ENCODE results near the gene GOSR2. TPM values are rescaled to one million over a fixed set of nuclear protein-coding genes. Genes with fewer than 3 reads are reported as not detected.

The GOSR2 gene
- polyA plus RNA-seq, 1 donor (not counting 4 experiments of a cell fraction or from before 2014, with no cell fraction given): 48.6 TPM

DNA sequence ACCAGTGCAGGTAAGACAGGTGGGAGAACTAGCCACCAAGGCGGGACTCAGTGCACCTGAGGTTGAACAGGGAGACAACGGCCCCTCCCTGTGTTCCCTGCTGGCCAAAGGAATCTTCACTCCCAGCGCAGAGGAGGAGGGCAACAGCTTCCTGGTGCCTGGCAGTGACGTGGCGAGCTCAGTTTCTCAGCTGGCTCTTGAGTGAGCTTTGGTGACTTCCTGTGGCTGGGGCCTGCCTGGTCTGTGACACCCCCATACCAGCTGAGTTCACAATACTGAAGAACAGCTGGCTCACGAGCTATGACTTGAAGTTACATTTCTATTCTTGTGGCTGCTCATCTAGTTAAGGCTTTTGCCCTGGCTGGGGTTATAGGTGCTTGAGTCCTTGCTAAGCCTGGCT, 45.5 kb upstream of the GOSR2 start:
- TF ChIP-seq CTCF (optimal IDR thresholded peaks at IDR 0.05 in 1 of 3, IDR thresholded peaks at IDR 0.05 in 1 of 3, conservative IDR thresholded peaks at IDR 0.05 in 1 of 3; ENCODE audit: extremely low read depth in 1 of 3, insufficient read depth in 2 of 3, low read length in 3 of 3) (no peak), EZH2 (IDR thresholded peaks at IDR 0.05; ENCODE audit: low read length) (no peak)
- DNase-seq (ENCODE audit: low read depth, low spot score) (no peak), FAIRE-seq (no peak)
- no peaks in the 10 kb centered on the region for H4K20me1 ChIP-seq (ENCODE audit: control insufficient read depth, extremely low read depth, insufficient read depth, low read length)
- dilution Hi-C loops (cut with MboI; ENCODE audit: extremely low pct_ligation_motif_present, low sequenced_read_pairs): no loop called here
- H3K27ac ChIP-seq (ENCODE audit: control insufficient read depth, insufficient read depth, low read length): no peak overlapping the region
- H3K9ac ChIP-seq (ENCODE audit: control insufficient read depth, extremely low read depth, insufficient read depth, low read length): no peak overlapping the region
- no peak overlapping the region for H3K4me2 ChIP-seq (ENCODE audit: control insufficient read depth, extremely low read depth, insufficient read depth, low read depth, low read length)
- H3K4me1 ChIP-seq (ENCODE audit: control insufficient read depth, extremely low read depth, insufficient read depth, low read length): no peaks in the 10 kb centered on the region
- H3K9me3 ChIP-seq (ENCODE audit: control insufficient read depth, low read depth, low read length): no peaks in the 10 kb centered on the region
- no peaks in the 10 kb centered on the region for H3K36me3 ChIP-seq (ENCODE audit: control insufficient read depth in 2 of 2, extremely low read depth in 1 of 2, insufficient read depth in 2 of 2, low read length in 2 of 2)
- no peaks in the 10 kb centered on the region for H3K27me3 ChIP-seq (ENCODE audit: control insufficient read depth, extremely low read depth, insufficient read depth, low read length)
- H3K9me1 ChIP-seq (ENCODE audit: control insufficient read depth, extremely low read depth, insufficient read depth, low read length): no peaks in the 10 kb centered on the region
- H2AFZ ChIP-seq (ENCODE audit: control insufficient read depth, low read length): no peak overlapping the region
- H3K79me2 ChIP-seq (ENCODE audit: control insufficient read depth, insufficient read depth, low read length): no peaks in the 10 kb centered on the region
- H3K4me3 ChIP-seq (ENCODE audit: control insufficient read depth in 2 of 3, extremely low read depth in 1 of 3, insufficient read depth in 2 of 3, low read depth in 1 of 3, low read length in 3 of 3): no peak overlapping the region

DNA sequence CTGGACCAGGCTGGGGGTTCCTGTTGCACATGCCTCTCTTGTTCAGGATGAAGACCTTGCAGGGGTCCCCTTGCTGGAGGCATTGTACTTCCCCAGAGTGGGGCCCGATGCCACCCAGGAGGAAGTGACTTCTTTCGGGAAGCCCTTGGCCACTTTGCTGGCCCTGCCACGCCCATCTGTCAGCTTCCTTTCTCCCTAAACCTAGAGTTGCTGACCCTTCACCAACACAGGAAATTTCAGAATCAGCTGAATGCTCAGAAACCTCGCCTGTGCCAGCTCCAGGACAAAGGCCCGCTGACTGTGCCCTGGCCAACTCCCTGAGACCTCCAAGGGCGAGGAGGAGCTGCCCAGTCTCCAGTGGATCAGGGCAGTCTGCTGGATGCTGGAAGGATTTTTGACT, 44.9 kb upstream of the GOSR2 start:
- FAIRE-seq: no peak

More for the DNA sequence above, 44.9 kb upstream of the GOSR2 start:
- Histone ChIP-seq H3K4me1 (ENCODE audit: control insufficient read depth, extremely low read depth, insufficient read depth, low read length) (no peaks in the 10 kb centered on the region), H2AFZ (ENCODE audit: control insufficient read depth, low read length) (no peak overlapping the region), H3K4me2 (ENCODE audit: control insufficient read depth, extremely low read depth, insufficient read depth, low read depth, low read length) (no peak overlapping the region), H3K9ac (ENCODE audit: control insufficient read depth, extremely low read depth, insufficient read depth, low read length) (no peak overlapping the region), H3K4me3 (ENCODE audit: control insufficient read depth in 2 of 3, extremely low read depth in 1 of 3, insufficient read depth in 2 of 3, low read depth in 1 of 3, low read length in 3 of 3) (no peak overlapping the region), H3K27me3 (ENCODE audit: control insufficient read depth, extremely low read depth, insufficient read depth, low read length) (no peaks in the 10 kb centered on the region), H3K36me3 (ENCODE audit: control insufficient read depth in 2 of 2, extremely low read depth in 1 of 2, insufficient read depth in 2 of 2, low read length in 2 of 2) (no peaks in the 10 kb centered on the region), H3K79me2 (ENCODE audit: control insufficient read depth, insufficient read depth, low read length) (no peaks in the 10 kb centered on the region), H3K9me3 (ENCODE audit: control insufficient read depth, low read depth, low read length) (no peaks in the 10 kb centered on the region), H3K27ac (ENCODE audit: control insufficient read depth, insufficient read depth, low read length) (no peak overlapping the region), H4K20me1 (ENCODE audit: control insufficient read depth, extremely low read depth, insufficient read depth, low read length) (no peaks in the 10 kb centered on the region), H3K9me1 (ENCODE audit: control insufficient read depth, extremely low read depth, insufficient read depth, low read length) (no peaks in the 10 kb centered on the region)
- no peak for TF ChIP-seq CTCF (optimal IDR thresholded peaks at IDR 0.05 in 1 of 3, IDR thresholded peaks at IDR 0.05 in 1 of 3, conservative IDR thresholded peaks at IDR 0.05 in 1 of 3; ENCODE audit: extremely low read depth in 1 of 3, insufficient read depth in 2 of 3, low read length in 3 of 3)
- no peak for TF ChIP-seq EZH2 (IDR thresholded peaks at IDR 0.05; ENCODE audit: low read length)
- dilution Hi-C loops (cut with MboI; ENCODE audit: extremely low pct_ligation_motif_present, low sequenced_read_pairs): no loop called here
- DNase-seq (ENCODE audit: low read depth, low spot score): no peak

Measured in keratinocyte (primary cell).